SU-DHL-6 (cell line): ENCODE data around the gene TBX2.

Experiments used
- H2AFZ ChIP-seq: fragments of 200-600 bp; sonication (generic); 2 replicates; pipeline ENCODE4 v1.6.1; 2014; ENCODE audit warnings: low read depth, mild to moderate bottlenecking, moderate library complexity, mixed read lengths, antibody characterized with exemption, low read length; ENCODE audit not compliant: severe bottlenecking
- H3F3A ChIP-seq: fragments of 200-600 bp; shearing (Covaris generic); 2 replicates; pipeline ENCODE4 v1.6.0; 2016; ENCODE audit warnings: antibody characterized with exemption, mild to moderate bottlenecking; ENCODE audit not compliant: insufficient read depth
- H3K27ac ChIP-seq: fragments of 200-600 bp; sonication (generic); 2 replicates; pipeline ENCODE4 v1.5.1; 2016; ENCODE audit warnings: low read depth, mild to moderate bottlenecking, low read length, moderate library complexity, mixed read lengths
- H3K27me3 ChIP-seq: fragments of 200-600 bp; sonication (generic), shearing (Covaris generic); 2 replicates; pipeline ENCODE4 v1.6.0; 2014; ENCODE audit warnings: mild to moderate bottlenecking, low read length
- H3K36me3 ChIP-seq: fragments of 200-600 bp; sonication (generic); 2 replicates; pipeline ENCODE4 v1.6.1; 2014; ENCODE audit warnings: mild to moderate bottlenecking, low read length, mixed read lengths
- H3K4me2 ChIP-seq: fragments of 300-600, 200-600 bp; shearing (Covaris generic), sonication (generic); 2 replicates; pipeline ENCODE4 v1.6.0; 2014; ENCODE audit warnings: low read length, low read depth, mild to moderate bottlenecking; ENCODE audit not compliant: poor library complexity, severe bottlenecking
- H3K4me3 ChIP-seq: fragments of 200-600 bp; sonication (generic); 2 replicates; pipeline ENCODE4 v1.5.1; 2014; ENCODE audit warnings: antibody characterized with exemption, low read length, mild to moderate bottlenecking, mixed read lengths; ENCODE audit not compliant: insufficient read depth, poor library complexity, severe bottlenecking
- H3K79me2 ChIP-seq: fragments of 200-600 bp; sonication (generic); 2 replicates; pipeline ENCODE4 v1.6.1; 2014; ENCODE audit warnings: mild to moderate bottlenecking, low read length, moderate library complexity; ENCODE audit not compliant: insufficient read depth
- H3K9ac ChIP-seq: fragments of 200-600 bp; sonication (generic); 2 replicates; pipeline ENCODE4 v1.7.0; 2014; ENCODE audit warnings: mild to moderate bottlenecking, low read length
- H3K9me2 ChIP-seq: fragments of 200-600 bp; sonication (generic); replicated peaks from 2 replicates; pipeline ENCODE4 v1.6.1; 2014; ENCODE audit warnings: low read length; ENCODE audit not compliant: insufficient read depth
- H3K9me3 ChIP-seq: fragments of 200-600 bp; sonication (generic); 2 replicates; pipeline ENCODE4 v1.6.1; 2014; ENCODE audit warnings: low read length, mixed read lengths; ENCODE audit not compliant: insufficient read depth
- H4K20me1 ChIP-seq: fragments of 200-600 bp; sonication (generic); 2 replicates; pipeline ENCODE4 v1.6.1; 2014; ENCODE audit warnings: low read depth, mild to moderate bottlenecking, antibody characterized with exemption, low read length, moderate library complexity, mixed read lengths
- EZH2phosphoT487 ChIP-seq: fragments of 200-600 bp; sonication (generic), shearing (Covaris generic); conservative IDR thresholded peaks from 2 replicates; pipeline ENCODE4 v1.6.1; 2018; ENCODE audit warnings: mild to moderate bottlenecking, antibody characterized with exemption, low read length, moderate library complexity, mixed read lengths
- TF ChIP-seq, protein P1 (sequence below): fragments of 200-600 bp; sonication (generic); IDR thresholded peaks from one replicate; pipeline ENCODE4 v1.5.1; 2017; ENCODE audit warnings: antibody characterized with exemption, mild to moderate bottlenecking, low read length, moderate library complexity; ENCODE audit not compliant: insufficient read depth, poor library complexity, severe bottlenecking

The TBX2 gene

DNA sequence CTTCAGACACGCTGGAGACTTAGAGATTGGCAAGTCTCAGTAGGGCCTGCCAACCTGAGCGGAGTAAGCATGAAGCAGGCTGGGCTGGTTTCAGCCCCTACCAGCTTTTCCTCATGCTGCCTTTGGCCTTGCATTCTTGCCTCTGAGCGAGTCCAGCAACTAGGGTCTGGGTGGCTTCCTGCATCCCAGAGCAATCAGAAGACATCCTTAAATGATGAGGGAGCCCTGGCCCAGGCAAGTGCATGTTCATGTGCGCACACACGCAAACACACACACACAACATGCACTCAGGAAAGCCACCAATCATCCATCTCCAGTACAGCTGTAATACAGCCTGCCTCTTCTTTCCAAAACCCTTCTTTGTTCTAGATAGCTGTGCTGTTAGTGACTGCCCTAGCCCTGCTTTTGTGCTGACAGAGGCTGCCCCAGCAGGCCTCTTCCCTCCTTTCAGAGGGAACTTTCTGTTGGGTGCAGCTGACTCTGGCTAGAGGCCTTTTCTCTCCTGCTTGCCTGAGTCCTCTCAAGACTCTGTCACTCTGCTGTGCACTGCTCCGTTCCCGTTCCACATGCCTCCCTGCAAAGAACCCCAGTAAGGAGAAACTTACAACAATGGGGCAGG lies 30.7 kb upstream of the TBX2 start:
- Histone ChIP-seq H3K9ac (no peak overlapping the region), H3K4me3 (no peak overlapping the region), H3K27ac (no peak overlapping the region), H3K9me2 (no peaks in the 10 kb centered on the region), H3K27me3 (no peaks in the 10 kb centered on the region), H3K79me2 (no peaks in the 10 kb centered on the region), H2AFZ (no peak overlapping the region), H3F3A (no peaks in the 10 kb centered on the region), H3K4me2 (no peak overlapping the region), H3K36me3 (no peaks in the 10 kb centered on the region), H4K20me1 (no peaks in the 10 kb centered on the region), H3K9me3 (no peaks in the 10 kb centered on the region)
- no peak for TF ChIP-seq EZH2phosphoT487
- TF ChIP-seq, protein P1, sequence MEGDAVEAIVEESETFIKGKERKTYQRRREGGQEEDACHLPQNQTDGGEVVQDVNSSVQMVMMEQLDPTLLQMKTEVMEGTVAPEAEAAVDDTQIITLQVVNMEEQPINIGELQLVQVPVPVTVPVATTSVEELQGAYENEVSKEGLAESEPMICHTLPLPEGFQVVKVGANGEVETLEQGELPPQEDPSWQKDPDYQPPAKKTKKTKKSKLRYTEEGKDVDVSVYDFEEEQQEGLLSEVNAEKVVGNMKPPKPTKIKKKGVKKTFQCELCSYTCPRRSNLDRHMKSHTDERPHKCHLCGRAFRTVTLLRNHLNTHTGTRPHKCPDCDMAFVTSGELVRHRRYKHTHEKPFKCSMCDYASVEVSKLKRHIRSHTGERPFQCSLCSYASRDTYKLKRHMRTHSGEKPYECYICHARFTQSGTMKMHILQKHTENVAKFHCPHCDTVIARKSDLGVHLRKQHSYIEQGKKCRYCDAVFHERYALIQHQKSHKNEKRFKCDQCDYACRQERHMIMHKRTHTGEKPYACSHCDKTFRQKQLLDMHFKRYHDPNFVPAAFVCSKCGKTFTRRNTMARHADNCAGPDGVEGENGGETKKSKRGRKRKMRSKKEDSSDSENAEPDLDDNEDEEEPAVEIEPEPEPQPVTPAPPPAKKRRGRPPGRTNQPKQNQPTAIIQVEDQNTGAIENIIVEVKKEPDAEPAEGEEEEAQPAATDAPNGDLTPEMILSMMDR = no peak

GRCh38 chr17:61369751-61370150 lies 29.9 kb upstream of the TBX2 start:
- H3K9ac ChIP-seq = no peak overlapping the region
- no peaks in the 10 kb centered on the region for H4K20me1 ChIP-seq
- H3K4me2 ChIP-seq = no peak overlapping the region
- H3K27me3 ChIP-seq = no peaks in the 10 kb centered on the region
- no peaks in the 10 kb centered on the region for H3K36me3 ChIP-seq
- H3K79me2 ChIP-seq = no peaks in the 10 kb centered on the region
- H2AFZ ChIP-seq = no peak overlapping the region
- H3F3A ChIP-seq = no peaks in the 10 kb centered on the region
- no peak overlapping the region for H3K4me3 ChIP-seq
- TF ChIP-seq, protein P1 = no peak
- no peaks in the 10 kb centered on the region for H3K9me2 ChIP-seq
- no peak overlapping the region for H3K27ac ChIP-seq
- no peaks in the 10 kb centered on the region for H3K9me3 ChIP-seq

DNA sequence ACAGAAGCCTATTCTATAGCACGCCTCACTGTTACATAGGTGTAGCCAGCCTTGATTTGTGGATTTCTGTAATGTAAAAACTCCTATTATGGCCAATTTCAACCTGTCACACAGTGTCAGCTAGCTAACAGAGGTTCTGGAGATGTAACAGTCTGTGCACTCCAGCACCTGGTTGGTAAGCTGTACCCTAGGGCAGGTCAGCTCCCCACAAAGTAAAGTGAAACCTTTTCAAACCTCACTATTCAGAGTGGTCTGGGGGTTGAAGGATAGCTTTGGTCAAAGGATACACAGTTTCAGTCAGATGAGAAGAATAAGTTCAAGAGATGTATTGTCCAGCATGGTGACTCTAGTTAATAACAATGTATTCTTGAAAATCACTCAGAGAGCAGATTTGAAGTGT lies 28.5 kb upstream of the TBX2 start:
- H4K20me1 ChIP-seq = no peaks in the 10 kb centered on the region
- no peak overlapping the region for H3K9ac ChIP-seq
- TF ChIP-seq, protein P1 = no peak
- TF ChIP-seq EZH2phosphoT487 = no peak
- no peak overlapping the region for H2AFZ ChIP-seq
- no peaks in the 10 kb centered on the region for H3K79me2 ChIP-seq
- no peak overlapping the region for H3K4me2 ChIP-seq
- H3K27me3 ChIP-seq = no peaks in the 10 kb centered on the region
- H3K4me3 ChIP-seq = no peak overlapping the region
- H3F3A ChIP-seq = no peaks in the 10 kb centered on the region
- no peaks in the 10 kb centered on the region for H3K9me3 ChIP-seq
- no peak overlapping the region for H3K27ac ChIP-seq
- H3K36me3 ChIP-seq = no peaks in the 10 kb centered on the region
- H3K9me2 ChIP-seq = no peaks in the 10 kb centered on the region
